B cell (primary cell): ENCODE measurements around the gene DCDC1. TPM values are rescaled to one million over a fixed set of nuclear protein-coding genes. Genes with fewer than 3 reads are reported as not detected.

ENCODE experiments used
- ATAC-seq: fragments of 200-7000 bp; cut with Tn5 transposase; one replicate; pipeline ENCODE4 v1.10.0; 2021; ENCODE audit warnings: low read depth, mild to moderate bottlenecking, moderate number of reproducible peaks, moderate library complexity
- CTCF ChIA-PET: fragments of 350-600 bp; sonication (Branson Sonifier 250); formaldehyde crosslinking; loops from one replicate; lab custom pipeline; 2021; ENCODE audit warnings: antibody characterized with exemption, inconsistent platforms; lab: Charles Lee
- POLR2A ChIA-PET: fragments of 350-600 bp; sonication (Branson Sonifier 250); formaldehyde crosslinking; loops from one replicate; lab custom pipeline; 2021; ENCODE audit warnings: antibody characterized with exemption; lab: Charles Lee
- DNase-seq: peaks from one replicate; pipeline ENCODE4 v3.0.0; 2013
- H2AFZ ChIP-seq: 2 replicates; pipeline ENCODE4 v1.6.1; 2012; ENCODE audit warnings: mild to moderate bottlenecking, low read depth, low read length; ENCODE audit not compliant: insufficient read depth, poor library complexity, severe bottlenecking
- H3K27ac ChIP-seq, 2 donors: 1 replicate in 1 of 2; 2 replicates in 1 of 2; pipeline ENCODE4 v1.5.1; 2012 to 2013; ENCODE audit warnings: low read length in 2 of 2, mild to moderate bottlenecking in 2 of 2, moderate library complexity in 1 of 2
- H3K27me3 ChIP-seq, 4 experiments: fragments of 200-600 bp in 1 of 4; sonication (generic) in 1 of 4; replicated peaks in 1 of 4; 1 replicate in 2 of 4; 2 replicates in 2 of 4; pipeline versions ENCODE4 v1.6.1 to v1.7.0; 2013 to 2016; ENCODE audit warnings: low read length in 3 of 4, mild to moderate bottlenecking in 2 of 4, mixed read lengths in 1 of 4, moderate library complexity in 1 of 4; ENCODE audit not compliant: insufficient read depth in 4 of 4, control insufficient read depth in 3 of 4; ENCODE audit errors: control extremely low read depth in 1 of 4
- H3K36me3 ChIP-seq, 2 experiments: replicated peaks in 1 of 2; 1 replicate in 1 of 2; 2 replicates in 1 of 2; pipeline versions ENCODE4 v1.6.1 to v1.7.1; 2013; ENCODE audit warnings: low read length in 1 of 2; ENCODE audit not compliant: insufficient read depth in 2 of 2, control insufficient read depth in 1 of 2; ENCODE audit errors: control extremely low read depth in 1 of 2, extremely low read depth in 1 of 2
- H3K4me1 ChIP-seq, 2 donors: fragments of 200-600 bp in 1 of 2; sonication (generic) in 1 of 2; 1 replicate in 1 of 2; 2 replicates in 1 of 2; pipeline versions ENCODE4 v1.5.1 to v1.6.1; 2013 to 2017; ENCODE audit warnings: low read length in 2 of 2; ENCODE audit not compliant: control insufficient read depth in 2 of 2, insufficient read depth in 2 of 2
- H3K4me2 ChIP-seq: replicated peaks from 2 replicates; pipeline ENCODE3; 2012; ENCODE audit warnings: mild to moderate bottlenecking, low read depth, low read length; ENCODE audit not compliant: poor library complexity, severe bottlenecking
- H3K4me3 ChIP-seq, 5 experiments: fragments of 200-600 bp in 1 of 5; sonication (generic) in 1 of 5; 1 replicate in 3 of 5; 2 replicates in 2 of 5; pipeline versions ENCODE4 v1.5.1 to v1.7.0; 2011 to 2016; ENCODE audit warnings: low read length in 4 of 5, mild to moderate bottlenecking in 4 of 5, low read depth in 2 of 5, control low read depth in 1 of 5, moderate library complexity in 1 of 5; ENCODE audit not compliant: insufficient read depth in 1 of 5; ENCODE audit errors: control extremely low read depth in 1 of 5, extremely low read depth in 1 of 5
- H3K79me2 ChIP-seq: fragments of 200-600 bp; sonication (generic); one replicate; pipeline ENCODE4 v1.6.0; 2016; ENCODE audit warnings: low read length; ENCODE audit not compliant: control insufficient read depth, insufficient read depth
- H3K9ac ChIP-seq: fragments of 200-600 bp; sonication (generic); 2 replicates; pipeline ENCODE4 v1.6.1; 2017; ENCODE audit warnings: mild to moderate bottlenecking, low read length, moderate library complexity
- H3K9me3 ChIP-seq, 3 donors: one replicate each; pipeline versions ENCODE4 v1.6.1 to v1.7.1; 2013; ENCODE audit warnings: low read length in 2 of 3; ENCODE audit not compliant: control insufficient read depth in 2 of 3, insufficient read depth in 1 of 3; ENCODE audit errors: control extremely low read depth in 1 of 3
- H4K20me1 ChIP-seq: 2 replicates; pipeline ENCODE4 v1.6.0; 2012; ENCODE audit warnings: mild to moderate bottlenecking, low read length; ENCODE audit not compliant: insufficient read depth, control insufficient read depth, poor library complexity, severe bottlenecking
- H3K27ac Mint-ChIP-seq: one replicate; pipeline ENCODE4 v1.8.0; 2021; ENCODE audit warnings: mixed read lengths
- H3K27me3 Mint-ChIP-seq: one replicate; pipeline ENCODE4 v1.8.0; 2021; ENCODE audit warnings: mixed read lengths
- H3K4me1 Mint-ChIP-seq: one replicate; pipeline ENCODE4 v1.8.0; 2021; ENCODE audit warnings: mixed read lengths
- H3K4me3 Mint-ChIP-seq: one replicate; pipeline ENCODE4 v1.8.0; 2021; ENCODE audit warnings: mixed read lengths
- H3K9me3 Mint-ChIP-seq: one replicate; pipeline ENCODE4 v1.8.0; 2022; ENCODE audit warnings: mixed read lengths; ENCODE audit not compliant: insufficient read depth
- CTCF ChIP-seq: fragments of 200-600 bp; IDR thresholded peaks from one replicate; pipeline ENCODE4 v1.8.0; 2022; ENCODE audit warnings: antibody characterized with exemption, mild to moderate bottlenecking
- EZH2 ChIP-seq: IDR thresholded peaks from 2 replicates; pipeline ENCODE4 v1.6.1; 2012; ENCODE audit warnings: borderline replicate concordance, low read depth, mild to moderate bottlenecking, moderate library complexity, low read length; ENCODE audit not compliant: insufficient read depth, poor library complexity, severe bottlenecking
- WGBS: methylation state at CpG from one replicate; pipeline ENCODE4 v1.1.5; 2013; ENCODE audit warnings: missing lambda C conversion rate; ENCODE audit not compliant: insufficient coverage; 5-methylcytosine and 5-hydroxymethylcytosine counted together
- intact Hi-C: fragments of 100-400 bp; cut with micrococcal nuclease; formaldehyde crosslinking; loops from one replicate; pipeline ENCODE4 v1.10.0; 2022
- polyA plus RNA-seq: library from polyadenylated mRNA; depleted of rRNA; stranded (reverse); fragments of >200 nt; gene quantifications from 2 replicates; pipeline ENCODE4 v1.2.3, GENCODE V29; 2012
- total RNA-seq, 2 donors: library from RNA; stranded (reverse); fragments of 120-200 nt in 1 of 2; gene quantifications; 1 replicate in 1 of 2; 2 replicates in 1 of 2; pipeline versions ENCODE4 v1.2.3 to v1.2.4, GENCODE V29; 2013 to 2022

DCDC1 gene
- total and polyA plus RNA-seq, 2 donors (not counting 1 experiment from before 2014, with no cell fraction given) = not detected

GRCh38 chr11:31419138-31419537 lies 49.6 kb upstream of the DCDC1 start:
- POLR2A ChIA-PET = no interaction called here
- no peak for ATAC-seq

GRCh38 chr11:31417816-31418215 lies 48.3 kb upstream of the DCDC1 start:
- H3K9me3 Mint-ChIP-seq = no peaks in the 10 kb centered on the region
- Histone ChIP-seq H3K4me3 (no peak overlapping the region), H3K27me3 (no peaks in the 10 kb centered on the region), H3K9ac (no peak overlapping the region), H3K27ac (no peak overlapping the region), H3K36me3 (peaks cover 0 to 9% of the 10 kb centered on the region in 2 experiments), H3K9me3 (no peaks in the 10 kb centered on the region), H3K4me1 (no peaks in the 10 kb centered on the region), H4K20me1 (no peaks in the 10 kb centered on the region), H3K79me2 (no peaks in the 10 kb centered on the region), H2AFZ (no peak overlapping the region), H3K4me2 (no peak overlapping the region)
- no peak overlapping the region for H3K27ac Mint-ChIP-seq
- no CpG with 5 or more reads among the region's 2 CpGs for WGBS
- POLR2A ChIA-PET = interaction anchor here (0.5 kb wide), 1 partner anchor 11 kb away, joined by 5 read pairs; no protein-coding TSS in a partner anchor
- TF ChIP-seq CTCF (no peak), EZH2 (no peak)
- no peaks in the 10 kb centered on the region for H3K27me3 Mint-ChIP-seq
- no peaks in the 10 kb centered on the region for H3K4me1 Mint-ChIP-seq
- no peak for DNase-seq
- no peak overlapping the region for H3K4me3 Mint-ChIP-seq
- ATAC-seq = no peak
- intact Hi-C loops = no loop called here
- CTCF ChIA-PET = no interaction called here

More at GRCh38 chr11:31419138-31419537, 49.6 kb upstream of the DCDC1 start:
- H3K27me3 Mint-ChIP-seq = no peaks in the 10 kb centered on the region
- Histone ChIP-seq H3K27me3 (no peaks in the 10 kb centered on the region), H4K20me1 (no peaks in the 10 kb centered on the region), H3K4me2 (no peak overlapping the region), H3K36me3 (peaks cover 0 to 9% of the 10 kb centered on the region in 2 experiments), H3K4me1 (no peaks in the 10 kb centered on the region), H3K79me2 (no peaks in the 10 kb centered on the region), H2AFZ (no peak overlapping the region), H3K9ac (no peak overlapping the region), H3K9me3 (no peaks in the 10 kb centered on the region), H3K27ac (no peak overlapping the region), H3K4me3 (no peak overlapping the region)
- no peak for DNase-seq
- intact Hi-C loops = no loop called here
- no peak overlapping the region for H3K27ac Mint-ChIP-seq
- WGBS = 80% methylated on average over 2 of the region's 3 CpGs
- H3K9me3 Mint-ChIP-seq = no peaks in the 10 kb centered on the region
- TF ChIP-seq CTCF (no peak), EZH2 (no peak)
- no peaks in the 10 kb centered on the region for H3K4me1 Mint-ChIP-seq
- CTCF ChIA-PET = no interaction called here
- no peak overlapping the region for H3K4me3 Mint-ChIP-seq
